Testis (tissue), 2 donors: ENCODE data around the gene TRPM2.
"Not testable (repeated sequence)": the region's sequence is repeated elsewhere in the genome, so short reads cannot be mapped to it uniquely, and the experiment has no call there.

Experiments
- POLR2A ChIP-seq: fragments of 450-650 bp; IDR thresholded peaks from one replicate; pipeline ENCODE4 v1.6.1; 2017; ENCODE audit warnings: antibody characterized with exemption, mild to moderate bottlenecking, moderate library complexity
- TF ChIP-seq, protein P1 (sequence below), 3 experiments: fragments of 450-650 bp in 2 of 3; fragments of 200-600 bp in 1 of 3; sonication (generic) in 1 of 3; IDR thresholded peaks; one replicate each; pipeline ENCODE4 v1.5.1; 2016 to 2019; ENCODE audit warnings: antibody characterized with exemption in 3 of 3, mild to moderate bottlenecking in 2 of 3, moderate library complexity in 1 of 3

DNA sequence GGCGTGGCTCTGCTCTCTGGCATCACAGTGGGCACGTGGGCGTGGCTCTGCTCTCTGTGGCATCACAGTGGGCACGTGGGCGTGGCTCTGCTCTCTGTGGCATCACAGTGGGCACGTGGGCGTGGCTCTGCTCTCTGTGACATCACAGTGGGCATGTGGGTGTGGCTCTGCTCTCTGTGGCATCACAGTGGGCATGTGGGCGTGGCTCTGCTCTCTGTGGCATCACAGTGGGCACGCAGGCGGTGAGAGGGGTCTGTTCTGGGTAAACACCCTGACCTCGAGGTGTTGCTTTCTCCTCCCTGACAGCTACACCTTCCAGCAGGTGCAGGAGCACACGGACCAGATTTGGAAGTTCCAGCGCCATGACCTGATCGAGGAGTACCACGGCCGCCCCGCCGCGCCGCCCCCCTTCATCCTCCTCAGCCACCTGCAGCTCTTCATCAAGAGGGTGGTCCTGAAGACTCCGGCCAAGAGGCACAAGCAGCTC, 64.2 kb downstream of the TRPM2 start:
- TF ChIP-seq, protein P1, sequence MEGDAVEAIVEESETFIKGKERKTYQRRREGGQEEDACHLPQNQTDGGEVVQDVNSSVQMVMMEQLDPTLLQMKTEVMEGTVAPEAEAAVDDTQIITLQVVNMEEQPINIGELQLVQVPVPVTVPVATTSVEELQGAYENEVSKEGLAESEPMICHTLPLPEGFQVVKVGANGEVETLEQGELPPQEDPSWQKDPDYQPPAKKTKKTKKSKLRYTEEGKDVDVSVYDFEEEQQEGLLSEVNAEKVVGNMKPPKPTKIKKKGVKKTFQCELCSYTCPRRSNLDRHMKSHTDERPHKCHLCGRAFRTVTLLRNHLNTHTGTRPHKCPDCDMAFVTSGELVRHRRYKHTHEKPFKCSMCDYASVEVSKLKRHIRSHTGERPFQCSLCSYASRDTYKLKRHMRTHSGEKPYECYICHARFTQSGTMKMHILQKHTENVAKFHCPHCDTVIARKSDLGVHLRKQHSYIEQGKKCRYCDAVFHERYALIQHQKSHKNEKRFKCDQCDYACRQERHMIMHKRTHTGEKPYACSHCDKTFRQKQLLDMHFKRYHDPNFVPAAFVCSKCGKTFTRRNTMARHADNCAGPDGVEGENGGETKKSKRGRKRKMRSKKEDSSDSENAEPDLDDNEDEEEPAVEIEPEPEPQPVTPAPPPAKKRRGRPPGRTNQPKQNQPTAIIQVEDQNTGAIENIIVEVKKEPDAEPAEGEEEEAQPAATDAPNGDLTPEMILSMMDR (IDR thresholded peaks at IDR 0.05), result not testable (repeated sequence)
- TF ChIP-seq POLR2A, result not testable (repeated sequence)
